Right ventricle myocardium superior (tissue), 1 donor: ENCODE results near the gene ISY1. TPM values are rescaled to one million over a fixed set of nuclear protein-coding genes. Genes with fewer than 3 reads are reported as not detected.
"Not testable (repeated sequence)": the region's sequence is repeated elsewhere in the genome, so short reads cannot be mapped to it uniquely, and the experiment has no call there.

Experiments
- ATAC-seq: fragments of 200-7000 bp; cut with Tn5 transposase; one replicate; pipeline ENCODE4 v1.9.1; 2020; ENCODE audit warnings: mild to moderate bottlenecking; ENCODE audit not compliant: poor library complexity
- DNase-seq: peaks from one replicate; pipeline ENCODE4 v3.0.0-alpha.2; 2020
- intact Hi-C: fragments of 100-400 bp; cut with DNase I; formaldehyde crosslinking; loops from one replicate; pipeline ENCODE4 v1.11.2; 2022
- total RNA-seq: library from RNA; stranded (reverse); fragmentation: NEBNext Ultra II Directional; extraction: Animal tissue kit (Norgen Biotek cat#: 25700); gene quantifications from one replicate; pipeline ENCODE4 v1.2.1, GENCODE V29; 2021
- donor health status: DM: no; HTN: yes; CAD: no; lungs with severe emphysema.

Gene ISY1
- total RNA-seq, 1 donor from 2014 or later = 28.0 TPM

GRCh38 chr3:129104498-129105079, 56.3 kb downstream of the ISY1 start:
- no peak for DNase-seq
- intact Hi-C loops = no loop called here
- ATAC-seq = no peak

DNA sequence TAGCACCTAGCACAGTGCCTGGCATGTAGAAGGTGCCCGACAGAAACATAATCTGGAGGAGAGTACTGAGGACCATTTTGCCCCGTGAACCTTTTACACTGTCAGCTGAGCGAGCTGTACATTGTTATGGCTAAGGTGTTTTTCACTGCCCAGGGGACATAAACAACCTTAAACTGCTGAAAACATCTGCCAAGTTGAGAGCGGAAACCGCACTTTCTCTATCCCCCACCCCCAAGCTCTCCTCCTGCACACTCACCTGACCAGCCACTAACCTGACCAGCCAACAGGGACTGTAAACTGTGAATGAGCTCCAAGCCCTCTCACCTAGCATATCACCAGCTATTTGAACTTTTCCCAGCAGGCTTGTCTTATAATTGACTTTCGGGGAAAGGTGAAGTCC, 56.8 kb downstream of the ISY1 start:
- ATAC-seq (no peak), DNase-seq (no peak)
- intact Hi-C loops = no loop called here

DNA sequence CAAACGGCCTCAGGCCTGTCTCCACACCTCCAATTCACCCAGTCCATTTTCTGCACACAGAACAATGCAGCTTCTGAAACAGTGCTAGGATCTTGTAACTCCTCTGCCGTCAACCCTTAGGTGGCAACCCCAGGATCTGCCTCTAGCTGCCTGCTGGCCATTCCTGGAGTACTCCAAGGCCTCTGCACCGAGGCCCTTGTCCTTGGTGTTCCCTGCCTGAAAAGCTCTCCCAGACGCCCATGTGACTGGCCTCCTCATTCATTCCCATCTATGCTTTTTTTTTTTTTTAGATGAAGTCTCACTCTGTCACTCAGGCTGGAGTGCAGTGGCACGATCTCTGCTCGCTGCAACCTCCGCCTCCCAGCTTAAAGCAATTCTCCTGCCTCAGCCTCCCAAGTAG, 57.6 kb downstream of the ISY1 start:
- intact Hi-C loops = no loop called here
- ATAC-seq = no peak
- DNase-seq = no peak

DNA sequence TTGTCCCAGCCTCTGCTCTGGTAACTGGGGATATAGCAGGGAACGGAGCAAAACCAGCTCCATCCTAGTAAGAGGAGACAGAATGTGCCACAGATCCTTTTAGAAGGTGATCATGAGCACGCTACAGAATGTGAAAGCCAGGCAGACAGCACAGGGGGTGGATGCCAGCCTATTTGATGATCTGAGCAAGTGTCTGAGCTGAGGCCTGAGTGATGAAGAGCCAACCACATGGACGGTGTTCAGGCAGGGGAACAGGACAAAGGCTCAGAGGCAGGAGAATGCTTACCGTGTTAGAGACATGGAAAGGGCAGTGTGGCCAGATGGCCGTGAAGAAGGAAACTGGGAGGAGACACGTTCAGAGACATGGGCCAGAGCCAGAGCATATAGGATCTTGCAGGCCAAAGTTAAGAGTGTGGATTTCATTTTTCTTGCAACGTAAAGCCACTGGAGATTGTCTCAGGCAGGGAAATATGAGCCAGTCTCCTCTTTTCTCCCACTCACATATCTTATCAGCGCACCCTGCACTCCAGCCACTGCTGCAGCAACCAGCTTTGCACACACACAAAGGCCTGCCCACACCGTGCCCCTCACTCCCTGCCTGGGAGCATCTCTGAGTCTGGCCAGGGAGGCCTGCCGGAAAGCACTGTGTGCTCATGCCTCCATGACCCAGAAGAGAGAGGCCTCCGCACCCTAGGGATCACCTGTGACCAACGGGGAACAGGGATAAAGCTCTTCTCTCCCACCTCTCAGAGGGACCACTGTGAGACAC, 59.3 kb downstream of the ISY1 start:
- DNase-seq = no peak
- intact Hi-C loops = no loop called here
- ATAC-seq = peak; percentile 77

DNA sequence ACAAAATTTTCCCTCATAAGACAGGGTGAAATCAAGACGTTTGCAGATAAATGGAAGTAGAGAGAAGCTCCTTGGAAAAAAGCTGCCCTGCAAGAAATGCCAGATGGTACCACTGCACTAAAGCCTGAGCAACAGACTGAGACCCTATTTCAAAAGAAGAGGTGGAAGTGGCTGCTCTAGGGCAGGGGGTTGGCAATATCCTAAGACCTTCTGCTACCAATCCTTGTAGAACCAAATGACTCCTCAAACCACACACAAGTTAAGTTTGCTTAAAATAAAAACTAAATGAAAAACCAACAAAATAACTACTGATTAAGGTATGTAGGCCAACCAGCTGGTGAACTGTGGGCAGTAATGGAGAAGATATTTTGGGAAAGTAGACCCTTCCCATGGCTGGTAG, 60.6 kb downstream of the ISY1 start:
- intact Hi-C loops = no loop called here
- no peak for ATAC-seq

GRCh38 chr3:129095285-129095684, 65.6 kb downstream of the ISY1 start:
- ATAC-seq (no peak), DNase-seq (no peak)
- intact Hi-C loops = loop anchor here (10.0 kb wide), 1 partner anchor 120 kb away; no protein-coding TSS in a partner anchor

More for the DNA sequence above, 60.6 kb downstream of the ISY1 start:
- no peak for DNase-seq

DNA sequence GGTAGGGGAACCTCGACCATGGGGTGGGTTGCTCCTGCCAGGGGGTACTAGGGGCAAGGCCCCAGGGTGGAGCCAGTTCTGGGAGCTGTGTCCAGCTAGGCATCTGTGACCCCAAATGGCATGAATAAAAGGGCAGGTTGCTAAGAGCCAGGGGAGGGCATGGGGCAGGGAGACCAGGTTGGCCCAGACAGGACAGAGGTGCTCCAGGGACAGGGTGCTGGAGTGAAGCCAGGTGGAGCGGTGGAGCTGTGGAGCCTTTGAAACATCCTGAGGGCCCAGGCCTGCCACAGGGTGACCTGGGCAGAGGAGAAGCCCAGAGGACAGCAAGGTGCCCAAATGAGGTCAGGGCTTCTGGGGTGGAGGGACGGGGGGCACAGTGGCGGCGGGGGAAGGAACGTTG, 72.6 kb downstream of the ISY1 start:
- peak; percentile 60 for ATAC-seq
- intact Hi-C loops, DNase-seq: not testable (repeated sequence)

GRCh38 chr3:129087904-129088303, 73.0 kb downstream of the ISY1 start:
- DNase-seq, intact Hi-C loops: not testable (repeated sequence)
- peak; percentile 91 for ATAC-seq

GRCh38 chr3:129087138-129087702, 73.6 kb downstream of the ISY1 start:
- DNase-seq = peak; percentile 67
- peak; percentile 67 for ATAC-seq
- intact Hi-C loops = no loop called here

DNA sequence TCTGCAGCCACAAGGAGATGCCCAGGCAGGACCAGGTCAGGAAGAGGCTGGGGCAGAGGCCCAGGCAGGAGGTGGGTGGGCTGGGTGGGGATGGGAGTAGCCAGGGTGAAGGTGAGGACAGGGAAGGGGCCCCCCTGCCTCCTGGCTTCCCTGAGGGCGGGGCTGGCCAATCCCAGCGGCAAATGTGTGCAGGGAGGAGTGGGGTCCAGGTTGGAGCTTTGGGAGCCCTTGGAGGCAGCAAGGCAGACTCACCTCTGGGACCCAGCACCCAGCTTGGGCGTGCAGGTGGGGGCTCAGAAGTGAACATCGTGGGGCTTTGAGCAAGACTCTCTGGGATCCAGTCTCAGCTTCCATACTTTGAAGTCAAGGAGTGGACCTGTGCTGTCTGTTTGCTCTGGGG, 75.0 kb downstream of the ISY1 start:
- no peak for ATAC-seq
- no peak for DNase-seq
- intact Hi-C loops = no loop called here

- no peak for DNase-seq
- intact Hi-C loops = no loop called here
- ATAC-seq = no peak
These were observed 75.6 kb downstream of the ISY1 start for GRCh38 chr3:129085165-129085715.

- no peak for DNase-seq
- ATAC-seq = no peak
- intact Hi-C loops = no loop called here
These were observed 76.4 kb downstream of the ISY1 start for GRCh38 chr3:129084501-129084900.

GRCh38 chr3:129082026-129082425, 78.8 kb downstream of the ISY1 start:
- intact Hi-C loops = no loop called here
- DNase-seq (no peak), ATAC-seq (no peak)

GRCh38 chr3:129081503-129081902, 79.4 kb downstream of the ISY1 start:
- ATAC-seq = no peak
- intact Hi-C loops = no loop called here
- DNase-seq = no peak

DNA sequence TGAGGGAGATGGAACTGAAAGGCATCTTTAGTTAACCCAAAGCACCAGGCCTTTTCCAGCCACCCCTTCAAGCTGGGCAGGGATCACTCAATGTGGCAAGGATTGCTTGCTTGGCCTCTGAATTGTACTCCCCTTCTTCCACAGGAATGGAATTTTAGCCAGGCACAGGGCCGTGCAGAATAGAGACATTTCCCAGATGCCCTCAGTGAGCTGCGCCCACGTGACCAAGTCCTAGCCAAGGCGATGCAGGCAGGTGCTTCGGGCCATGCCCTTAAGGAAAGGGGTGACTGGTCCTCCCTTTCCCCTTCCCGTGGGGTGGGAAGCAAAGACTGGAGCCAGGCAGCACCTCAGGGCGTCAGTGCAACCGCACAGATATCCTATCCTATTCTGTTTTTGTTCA, 82.4 kb downstream of the ISY1 start:
- DNase-seq (no peak), ATAC-seq (peak; percentile 49)
- intact Hi-C loops = no loop called here

Other genes with a start within 250 kb of the ISY1 start
- not detected for gene CFAP92, start 167.0 kb downstream of the ISY1 start, total RNA-seq
- gene EFCC1, start 159.8 kb downstream of the ISY1 start, total RNA-seq = 2.4 TPM
- gene GP9, start 100.3 kb downstream of the ISY1 start, total RNA-seq = not detected
- 5.1 TPM for gene RAB43, start 39.3 kb downstream of the ISY1 start, total RNA-seq
- 476 TPM for gene CNBP, start 22.8 kb upstream of the ISY1 start, total RNA-seq
- 80.6 TPM for gene COPG1, start 88.5 kb upstream of the ISY1 start, total RNA-seq
- 42.7 TPM for gene HMCES, start 117.8 kb upstream of the ISY1 start, total RNA-seq